ENCODE results near the gene HTR6.

The HTR6 gene

GRCh38 chr1:19656780-19657466 is 7.8 kb upstream of the HTR6 start:
- no peak for DNase-seq (ENCODE audit: low read depth in 2 of 2)

DNA sequence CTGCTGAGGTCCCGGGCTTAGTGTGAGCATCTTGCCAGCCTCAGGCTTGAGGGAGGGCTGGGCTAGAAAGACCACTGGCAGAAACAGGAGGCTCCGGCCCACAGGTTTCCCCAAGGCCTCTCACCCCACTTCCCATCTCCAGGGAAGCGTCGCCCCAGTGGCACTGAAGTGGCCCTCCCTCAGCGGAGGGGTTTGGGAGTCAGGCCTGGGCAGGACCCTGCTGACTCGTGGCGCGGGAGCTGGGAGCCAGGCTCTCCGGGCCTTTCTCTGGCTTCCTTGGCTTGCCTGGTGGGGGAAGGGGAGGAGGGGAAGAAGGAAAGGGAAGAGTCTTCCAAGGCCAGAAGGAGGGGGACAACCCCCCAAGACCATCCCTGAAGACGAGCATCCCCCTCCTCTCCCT is 7.2 kb upstream of the HTR6 start:
- no peak for DNase-seq (ENCODE audit: low read depth in 2 of 2)

GRCh38 chr1:19658186-19658585 is 6.5 kb upstream of the HTR6 start:
- no peak for DNase-seq (ENCODE audit: low read depth in 2 of 2)

DNA sequence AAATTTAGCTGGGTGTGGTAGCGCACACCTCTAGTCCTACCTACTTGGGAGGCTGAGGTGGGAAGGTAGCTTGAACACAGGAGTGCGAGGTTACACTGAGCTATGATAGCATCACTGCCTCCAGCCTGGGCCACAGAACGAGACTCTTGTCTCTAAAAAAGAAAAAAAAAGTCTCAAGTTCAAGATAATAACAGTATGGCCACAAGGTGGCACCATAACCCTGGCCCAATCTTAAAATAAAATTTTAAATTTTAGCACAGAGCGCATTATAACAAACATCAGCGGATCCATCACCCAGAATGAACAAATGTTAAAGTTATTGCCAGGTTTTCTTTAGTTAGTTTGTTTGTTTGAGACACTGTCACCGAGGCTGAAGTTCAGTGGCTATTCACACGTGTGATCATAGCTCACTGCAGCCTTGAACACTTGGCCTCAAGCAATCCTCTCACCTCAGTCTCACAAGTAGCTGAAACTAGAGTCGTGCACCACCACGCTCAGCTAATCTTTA is 2.9 kb upstream of the HTR6 start:
- no peak for DNase-seq (ENCODE audit: low read depth in 2 of 2)

GRCh38 chr1:19662313-19662712 is 2.4 kb upstream of the HTR6 start:
- DNase-seq (ENCODE audit: low read depth in 2 of 2) = no peak

- no peak for DNase-seq (ENCODE audit: low read depth in 2 of 2)
Measured at GRCh38 chr1:19665186-19665495, 466 bp downstream of the HTR6 start.

- DNase-seq (ENCODE audit: low read depth in 2 of 2) = no peak
Measured at GRCh38 chr1:19665496-19666465, 1.1 kb downstream of the HTR6 start.

DNA sequence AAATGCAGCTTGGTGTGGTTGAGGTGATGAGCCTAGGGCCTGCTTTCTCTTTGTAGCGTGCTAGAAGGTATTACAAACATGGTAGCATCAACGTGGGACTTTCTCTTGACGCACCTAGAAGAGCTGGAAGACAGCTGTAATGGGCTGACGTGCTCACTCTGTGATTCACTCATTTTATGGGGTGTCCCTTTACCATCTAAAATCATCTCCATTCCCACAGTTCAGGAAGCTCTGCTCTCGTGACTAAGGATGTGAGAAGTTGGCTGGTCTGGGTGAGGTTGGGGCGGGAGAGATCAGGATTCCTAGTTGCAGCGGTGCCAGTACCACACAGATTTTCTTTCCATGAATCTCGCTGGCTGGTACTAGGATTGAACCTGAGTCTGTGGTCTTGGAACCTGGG is 4.2 kb downstream of the HTR6 start:
- DNase-seq (ENCODE audit: low read depth in 2 of 2) = no peak

DNA sequence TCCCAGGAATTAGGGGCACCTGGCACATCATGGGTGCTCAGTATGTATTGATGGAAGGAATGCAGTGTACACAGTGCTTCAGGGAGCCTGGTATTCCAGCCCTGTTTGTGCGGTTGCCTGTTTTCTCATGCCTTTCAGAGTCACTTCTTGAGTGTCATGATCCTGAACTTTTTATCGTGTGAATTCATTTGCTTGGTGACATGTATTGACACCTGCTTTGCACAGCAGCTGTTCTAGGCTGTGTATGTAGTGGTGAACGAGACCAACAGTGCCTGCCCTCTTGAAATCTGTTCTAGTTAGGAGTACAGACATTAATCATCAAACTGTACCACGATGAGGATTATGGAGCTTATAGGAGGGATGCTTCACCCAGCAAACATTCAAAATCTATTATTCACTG is 6.1 kb downstream of the HTR6 start:
- DNase-seq (ENCODE audit: low read depth in 2 of 2) = no peak

- DNase-seq (ENCODE audit: low read depth in 2 of 2) = no peak
Measured at GRCh38 chr1:19672237-19672636, 7.6 kb downstream of the HTR6 start.

DNA sequence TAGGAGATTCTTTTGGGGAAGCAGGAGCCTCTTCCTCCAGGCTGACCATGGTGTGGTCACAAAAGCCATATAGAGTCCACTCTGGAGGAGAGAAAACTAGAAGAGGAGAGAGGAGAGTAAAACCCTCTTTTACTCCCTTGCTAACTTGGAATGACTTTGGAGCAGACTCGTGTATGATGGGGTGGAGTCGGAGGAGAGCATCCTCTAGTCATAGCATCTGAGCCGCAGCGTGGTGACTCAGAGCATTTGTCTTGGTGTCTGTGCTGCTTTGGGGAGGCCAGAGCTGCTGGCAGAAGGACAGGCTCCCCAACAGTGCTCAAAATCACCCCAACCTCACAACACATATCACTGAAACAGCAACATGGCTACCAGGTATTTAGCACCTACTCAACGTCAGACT is 11.1 kb downstream of the HTR6 start:
- DNase-seq (ENCODE audit: low read depth in 2 of 2) = no peak

DNA sequence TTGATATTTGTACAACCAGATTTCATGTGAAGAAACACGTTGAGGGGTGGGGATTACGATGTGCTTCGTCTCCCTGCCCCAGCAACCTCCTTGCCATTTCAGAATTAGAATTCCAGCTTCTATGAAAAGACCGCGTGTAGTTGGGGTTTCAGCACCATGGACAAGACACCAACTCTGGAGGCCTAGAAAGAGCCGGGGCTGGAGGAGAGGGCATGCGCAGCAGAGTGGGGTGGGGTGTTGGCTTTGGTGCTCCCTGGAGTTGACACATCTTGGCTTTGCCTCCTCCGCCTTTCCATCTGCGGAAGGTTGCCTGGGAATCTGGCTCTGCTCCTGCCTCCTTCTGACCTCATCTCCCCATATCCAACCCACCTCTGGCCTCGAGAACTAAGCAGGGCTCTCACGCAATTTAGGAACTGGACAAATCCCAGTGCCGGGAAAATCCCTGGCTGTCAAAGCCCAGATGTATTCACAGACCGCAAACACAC is 11.8 kb downstream of the HTR6 start:
- no peak for DNase-seq (ENCODE audit: low read depth in 2 of 2)

GRCh38 chr1:19678493-19678892 is 13.8 kb downstream of the HTR6 start:
- no peak for DNase-seq (ENCODE audit: low read depth in 2 of 2)

GRCh38 chr1:19678931-19679453 is 14.3 kb downstream of the HTR6 start:
- DNase-seq (ENCODE audit: low read depth in 2 of 2) = no peak

- no peak for DNase-seq (ENCODE audit: low read depth in 2 of 2)
Measured at GRCh38 chr1:19679691-19680090, 15.0 kb downstream of the HTR6 start.

DNA sequence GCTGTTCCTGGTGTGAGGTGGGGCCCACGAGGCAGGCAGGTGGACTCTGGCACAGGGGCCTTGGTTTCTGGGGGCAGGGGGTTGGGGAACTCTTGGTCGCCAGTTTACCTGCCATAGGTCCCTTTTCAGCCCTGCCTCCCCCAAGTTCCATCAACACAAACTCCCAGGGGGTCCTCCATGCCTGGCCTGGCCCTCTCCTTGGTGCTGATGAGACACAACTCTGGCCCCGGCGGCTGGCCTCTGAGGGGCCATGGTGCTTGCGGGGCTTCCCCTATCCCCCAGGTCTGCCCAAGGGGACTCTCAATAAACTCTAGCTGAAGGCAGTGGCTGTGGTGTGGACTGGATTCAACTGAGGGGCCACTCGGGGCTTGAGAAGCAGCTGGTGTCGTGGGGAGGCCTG is 16.0 kb downstream of the HTR6 start:
- no peak for DNase-seq (ENCODE audit: low read depth in 2 of 2)

- DNase-seq (ENCODE audit: low read depth in 2 of 2) = no peak
Measured at GRCh38 chr1:19682257-19682656, 17.6 kb downstream of the HTR6 start.

- no peak for DNase-seq (ENCODE audit: low read depth in 2 of 2)
Measured at GRCh38 chr1:19682901-19683300, 18.2 kb downstream of the HTR6 start.

DNA sequence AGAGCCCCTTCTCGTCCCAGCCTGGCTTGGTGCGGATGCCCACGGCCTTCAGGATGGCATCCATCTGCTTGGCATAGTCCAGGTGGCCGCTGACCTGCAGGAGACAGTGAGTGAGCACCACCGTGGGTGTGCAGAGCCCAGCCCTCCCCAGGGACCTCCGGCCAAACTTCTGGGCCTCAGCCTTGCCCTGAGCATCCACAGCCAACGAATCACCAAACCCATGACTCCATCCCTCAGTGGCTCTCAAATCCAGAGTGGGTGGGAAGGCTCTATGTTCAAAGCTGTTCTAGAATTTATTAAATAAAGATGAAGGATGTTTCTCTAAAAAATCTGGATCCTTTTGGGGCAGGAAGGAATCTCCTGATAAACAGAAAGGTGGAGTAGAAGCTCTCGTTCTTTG is 18.7 kb downstream of the HTR6 start:
- no peak for DNase-seq (ENCODE audit: low read depth in 2 of 2)

GRCh38 chr1:19684677-19685076 is 20.0 kb downstream of the HTR6 start:
- no peak for DNase-seq (ENCODE audit: low read depth in 2 of 2)

GRCh38 chr1:19685994-19686393 is 21.3 kb downstream of the HTR6 start:
- no peak for DNase-seq (ENCODE audit: low read depth in 2 of 2)

DNA sequence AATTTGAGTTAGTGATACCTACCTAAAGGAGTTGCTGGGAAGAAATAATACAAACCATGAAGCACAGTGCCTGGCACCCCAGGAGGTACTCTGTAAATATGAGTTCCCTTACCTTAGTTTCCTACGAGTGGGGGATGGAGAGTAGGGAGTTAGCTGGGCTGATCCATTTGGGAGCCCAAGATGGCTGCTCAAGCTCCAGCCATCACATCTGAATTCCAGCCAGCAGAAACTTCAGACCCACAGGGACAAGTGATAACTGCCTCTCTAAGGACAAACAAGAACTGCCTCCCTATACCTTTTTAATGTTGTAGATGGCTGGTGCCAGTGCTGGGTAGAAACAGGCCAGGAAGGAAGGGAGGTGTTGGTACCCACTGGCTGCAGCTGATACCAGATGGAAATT is 22.7 kb downstream of the HTR6 start:
- DNase-seq (ENCODE audit: low read depth in 2 of 2) = no peak
